H1 (cell line): ENCODE measurements around the gene KRTAP9-7.

ENCODE experiments used
- ATF2 ChIP-seq: IDR thresholded peaks from 2 replicates; pipeline ENCODE4 v1.6.1; 2012; ENCODE audit warnings: low read length, inconsistent platforms
- BACH1 ChIP-seq: IDR thresholded peaks from 2 replicates; pipeline ENCODE4 v1.6.1; 2012; ENCODE audit warnings: low read length, improper control_type of control experiment
- CHD2 ChIP-seq: IDR thresholded peaks from 2 replicates; pipeline ENCODE4 v1.6.1; 2012; ENCODE audit warnings: low read length, improper control_type of control experiment
- CTCF ChIP-seq, 3 experiments: IDR thresholded peaks; 1 replicate in 2 of 3; 2 replicates in 1 of 3; pipeline versions ENCODE4 v1.5.1 to v1.6.1; 2011; ENCODE audit warnings: low read length in 3 of 3, mild to moderate bottlenecking in 3 of 3, inconsistent platforms in 2 of 3, low read depth in 1 of 3, moderate library complexity in 1 of 3; ENCODE audit not compliant: insufficient read depth in 1 of 3; ENCODE audit errors: control extremely low read depth in 1 of 3
- EP300 ChIP-seq, 2 experiments: IDR thresholded peaks; 1 replicate in 1 of 2; 2 replicates in 1 of 2; pipeline ENCODE4 v1.6.1; 2011 to 2012; ENCODE audit warnings: low read depth in 2 of 2, low read length in 2 of 2, mild to moderate bottlenecking in 2 of 2, borderline replicate concordance in 1 of 2, inconsistent platforms in 1 of 2, moderate library complexity in 1 of 2
- EZH2 ChIP-seq: fragments of 200-600 bp; sonication (generic); IDR thresholded peaks from 2 replicates; pipeline ENCODE4 v1.7.1; 2012; ENCODE audit warnings: low read depth, mild to moderate bottlenecking, moderate library complexity, low read length, inconsistent platforms; ENCODE audit not compliant: severe bottlenecking
- FOSL1 ChIP-seq: IDR thresholded peaks from 2 replicates; pipeline ENCODE4 v1.6.1; 2011; ENCODE audit warnings: mild to moderate bottlenecking, low read depth, low read length, moderate library complexity; ENCODE audit not compliant: insufficient read depth
- MAX ChIP-seq: IDR thresholded peaks from 2 replicates; pipeline ENCODE4 v1.6.1; 2012; ENCODE audit warnings: inconsistent platforms
- SAP30 ChIP-seq: fragments of 300-600 bp; sonication (generic); IDR thresholded peaks from 2 replicates; pipeline ENCODE4 v1.7.1; 2012; ENCODE audit warnings: low read length, moderate library complexity, mild to moderate bottlenecking, inconsistent platforms; ENCODE audit not compliant: insufficient read depth, insufficient replicate concordance
- SIRT6 ChIP-seq: IDR thresholded peaks from one replicate; pipeline ENCODE4 v1.7.1; 2012; ENCODE audit warnings: low read length, inconsistent platforms
- SRF ChIP-seq: IDR thresholded peaks from 2 replicates; pipeline ENCODE4 v1.6.1; 2011; ENCODE audit warnings: mild to moderate bottlenecking, low read depth, low read length, moderate library complexity
- SUZ12 ChIP-seq: fragments of 200-600 bp; sonication (generic); IDR thresholded peaks from 2 replicates; pipeline ENCODE4 v1.6.1; 2012; ENCODE audit warnings: mild to moderate bottlenecking, inconsistent platforms, low read length, moderate library complexity, mixed read lengths
- TBP ChIP-seq: IDR thresholded peaks from 2 replicates; pipeline ENCODE4 v1.6.1; 2011; ENCODE audit warnings: low read depth, low read length, improper control_type of control experiment

- TF ChIP-seq CTCF (IDR thresholded peaks at IDR 0.05; ENCODE audit: control extremely low read depth in 1 of 3, insufficient read depth in 1 of 3, low read depth in 1 of 3, low read length in 3 of 3) (peak; percentile 69 to 75 (median 69)), TBP (no peak), SIRT6 (no peak), SRF (no peak), SUZ12 (no peak), EP300 (IDR thresholded peaks at IDR 0.05; ENCODE audit: borderline replicate concordance in 1 of 2, low read depth in 2 of 2, low read length in 2 of 2) (no peak), SAP30 (no peak), ATF2 (no peak), EZH2 (no peak), FOSL1 (no peak), BACH1 (no peak), MAX (no peak), CHD2 (no peak)
These were observed 48.9 kb downstream of the KRTAP9-7 start for GRCh38 chr17:41324180-41325075.
